Adipose tissue (tissue), 3 donors: Measurements from ENCODE around the gene FBN2. TPM values are rescaled to one million over a fixed set of nuclear protein-coding genes. Genes with fewer than 3 reads are reported as not detected.

Source experiments
- H3K27ac ChIP-seq: one replicate; pipeline ENCODE4 v1.5.1; 2013; ENCODE audit warnings: low read depth, low read length
- WGBS, 3 donors: extraction: QIAGEN DNeasy Blood & Tissue Kit; methylation state at CpG; one replicate each; pipeline ENCODE4 v1.1.7; 2013; 5-methylcytosine and 5-hydroxymethylcytosine counted together
- polyA plus RNA-seq, 3 donors: library from polyadenylated mRNA; stranded (reverse); fragments of 200-250 nt; gene quantifications; one replicate each; pipeline ENCODE4 v1.2.3, GENCODE V29; 2013
- donor health status: healthy with polysubstance abuse.
- donor health status: Bipolar disorder and iron deficiency.
- donor health status: healthy.

FBN2 gene
- under 1 TPM; 0.01 to 0.15 (median 0.11) TPM for polyA plus RNA-seq

GRCh38 chr5:128538000-128538249, at the start of gene FBN2:
Gene FBN2, minus strand, starts transcription at chr5:128538245. Its CDS starts 642 bp downstream, at chr5:128537603.
- 0 to 1% (median 1%) methylated on average over 26 of the region's 26 CpGs for WGBS, 3 donors

GRCh38 chr5:128587275-128587674, 49.2 kb upstream of the FBN2 start:
- 80 to 92% (median 92%) methylated on average over 2 of the region's 2 CpGs for WGBS, 3 donors

More at GRCh38 chr5:128538000-128538249, at the start of gene FBN2:
- no peak within 1 kb of the TSS for H3K27ac ChIP-seq

GRCh38 chr5:128586848-128587247, 48.8 kb upstream of the FBN2 start:
- no peak overlapping the region for H3K27ac ChIP-seq
- 57 to 63% (median 61%) methylated on average over 1 of the region's 1 CpG for WGBS, 3 donors

More at GRCh38 chr5:128587275-128587674, 49.2 kb upstream of the FBN2 start:
- no peak overlapping the region for H3K27ac ChIP-seq

GRCh38 chr5:128579639-128580038, 41.6 kb upstream of the FBN2 start:
- 72 to 83% (median 83%) methylated on average over 4 of the region's 4 CpGs for WGBS, 3 donors
- H3K27ac ChIP-seq: no peak overlapping the region

GRCh38 chr5:128579093-128579492, 41.0 kb upstream of the FBN2 start:
- H3K27ac ChIP-seq: no peak overlapping the region
- 47 to 74% (median 56%) methylated on average over 3 of the region's 3 CpGs for WGBS, 3 donors

GRCh38 chr5:128574041-128574440, 36.0 kb upstream of the FBN2 start:
- WGBS, 3 donors: 92 to 97% (median 96%) methylated on average over 1 of the region's 1 CpG
- H3K27ac ChIP-seq: no peak overlapping the region

- H3K27ac ChIP-seq: no peak overlapping the region
- WGBS, 3 donors: 79 to 90% (median 90%) methylated on average over 2 of the region's 2 CpGs
Observed at GRCh38 chr5:128572930-128573319, 34.9 kb upstream of the FBN2 start.

- H3K27ac ChIP-seq: no peak overlapping the region
- 74 to 79% (median 78%) methylated on average over 4 of the region's 4 CpGs for WGBS, 3 donors
Observed at GRCh38 chr5:128572051-128572929, 34.2 kb upstream of the FBN2 start.

- H3K27ac ChIP-seq: no peak overlapping the region
- 36 to 66% (median 65%) methylated on average over 2 of the region's 2 CpGs for WGBS, 3 donors
Observed at GRCh38 chr5:128566178-128566577, 28.1 kb upstream of the FBN2 start.

GRCh38 chr5:128559300-128560297, 21.6 kb upstream of the FBN2 start:
- 80 to 90% (median 90%) methylated on average over 13 of the region's 13 CpGs for WGBS, 3 donors
- H3K27ac ChIP-seq: no peak overlapping the region

- H3K27ac ChIP-seq: no peak overlapping the region
Observed at GRCh38 chr5:128553747-128554146, 15.7 kb upstream of the FBN2 start.

GRCh38 chr5:128551476-128551875, 13.4 kb upstream of the FBN2 start:
- H3K27ac ChIP-seq: no peak overlapping the region
- WGBS, 3 donors: 81 to 100% (median 95%) methylated on average over 1 of the region's 1 CpG

- H3K27ac ChIP-seq: no peak overlapping the region
Observed at GRCh38 chr5:128549496-128549895, 11.5 kb upstream of the FBN2 start.

GRCh38 chr5:128546658-128547281, 8.7 kb upstream of the FBN2 start:
- no peak overlapping the region for H3K27ac ChIP-seq
- WGBS, 3 donors: 42 to 83% (median 77%) methylated on average over 5 of the region's 5 CpGs

GRCh38 chr5:128541385-128541784, 3.3 kb upstream of the FBN2 start:
- no peak overlapping the region for H3K27ac ChIP-seq
- WGBS, 3 donors: 85 to 89% (median 86%) methylated on average over 3 of the region's 3 CpGs

- no peak overlapping the region for H3K27ac ChIP-seq
- 2 to 5% (median 3%) methylated on average over 20 of the region's 20 CpGs for WGBS, 3 donors
Observed at GRCh38 chr5:128539038-128539429, 989 bp upstream of the FBN2 start.

- WGBS, 3 donors: 1 to 2% (median 1%) methylated on average over 44 to 65 of the region's 65 CpGs
- H3K27ac ChIP-seq: no peak overlapping the region
Observed at GRCh38 chr5:128538250-128539037, 399 bp upstream of the FBN2 start.
